Fibroblast of villous mesenchyme (primary cell): ENCODE results near the gene TMUB1. TPM values are rescaled to one million over a fixed set of nuclear protein-coding genes. Genes with fewer than 3 reads are reported as not detected.

Experiments
- DNase-seq: peaks from one replicate; pipeline ENCODE4 v3.0.0-alpha.2; 2010; ENCODE audit warnings: low read depth
- H3K4me3 ChIP-seq: 2 replicates; pipeline ENCODE4 v1.5.1; 2011; ENCODE audit warnings: low read depth, mild to moderate bottlenecking, low read length
- CTCF ChIP-seq: IDR thresholded peaks from 2 replicates; pipeline ENCODE4 v1.5.1; 2012; ENCODE audit warnings: low read depth, mild to moderate bottlenecking, low read length; ENCODE audit not compliant: insufficient read depth
- total RNA-seq: library from RNA; depleted of rRNA; stranded (reverse); fragments of >200 nt; gene quantifications from 2 replicates; pipeline ENCODE4 v1.2.3, GENCODE V29; 2012

Gene TMUB1
- total RNA-seq, 1 donor = 17.7 TPM

DNA sequence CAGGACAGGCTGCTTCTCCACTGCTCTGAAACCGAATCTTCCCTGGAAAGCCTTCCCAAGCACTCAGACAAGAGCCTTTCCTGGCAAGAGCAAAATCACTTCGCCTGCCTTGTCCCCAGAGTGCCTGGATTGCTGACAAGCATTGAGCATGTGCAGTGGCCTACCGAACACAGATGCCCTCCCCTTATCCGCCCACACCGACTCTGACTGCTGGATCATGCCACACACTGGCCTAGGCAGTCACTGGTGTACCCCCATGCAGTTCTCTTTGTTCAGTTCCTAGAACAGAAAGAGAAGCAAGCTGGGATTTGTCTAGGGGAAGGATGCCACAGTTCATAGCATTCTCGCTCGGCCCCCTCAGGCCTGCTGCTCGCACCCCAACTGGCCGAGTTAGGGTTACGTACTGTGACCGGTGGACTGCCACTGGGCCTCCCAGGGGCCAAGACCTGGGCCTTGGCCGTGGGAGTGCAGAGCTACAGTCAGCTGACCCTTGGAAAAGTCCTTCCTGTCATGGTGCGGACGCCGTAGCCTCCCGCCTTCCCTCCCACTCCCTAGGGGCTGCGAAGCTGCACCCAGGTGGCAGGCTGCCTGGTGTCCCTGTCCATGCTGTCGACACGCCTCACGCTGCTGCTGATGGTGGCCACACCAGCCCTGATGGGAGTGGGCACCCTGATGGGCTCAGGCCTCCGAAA is 48.1 kb downstream of the TMUB1 start:
- no peak for DNase-seq
- no peak overlapping the region for H3K4me3 ChIP-seq
- TF ChIP-seq CTCF = no peak

DNA sequence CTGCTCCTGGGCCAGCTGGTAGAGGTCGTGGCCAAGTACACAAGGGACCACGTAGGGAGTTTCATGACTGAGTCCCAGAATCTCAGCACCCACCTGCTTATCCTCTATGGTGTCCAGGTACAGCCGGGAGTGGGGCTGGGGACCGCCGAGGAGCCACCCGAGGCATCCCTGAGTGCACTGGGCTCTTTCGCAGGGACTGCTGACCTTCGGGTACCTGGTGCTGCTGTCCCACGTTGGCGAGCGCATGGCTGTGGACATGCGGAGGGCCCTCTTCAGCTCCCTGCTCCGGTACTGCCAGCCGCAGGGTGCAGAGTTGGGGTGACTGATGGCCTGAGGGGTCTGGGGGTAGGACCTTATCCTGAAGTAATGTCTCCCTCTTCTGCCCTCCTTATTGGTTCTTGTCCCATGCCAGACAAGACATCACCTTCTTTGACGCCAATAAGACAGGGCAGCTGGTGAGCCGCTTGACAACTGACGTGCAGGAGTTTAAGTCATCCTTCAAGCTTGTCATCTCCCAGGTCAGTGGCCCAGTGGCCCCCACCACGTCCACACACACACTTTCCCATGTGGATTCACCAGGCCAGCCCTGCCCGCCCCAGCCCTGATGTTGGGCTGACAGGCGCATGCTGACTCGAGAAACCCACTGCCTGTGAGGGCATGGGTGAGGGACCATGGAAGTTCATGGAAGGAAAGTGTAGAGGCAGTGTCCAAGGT is 48.8 kb downstream of the TMUB1 start:
- DNase-seq = no peak
- no peak for TF ChIP-seq CTCF
- H3K4me3 ChIP-seq = no peak overlapping the region

DNA sequence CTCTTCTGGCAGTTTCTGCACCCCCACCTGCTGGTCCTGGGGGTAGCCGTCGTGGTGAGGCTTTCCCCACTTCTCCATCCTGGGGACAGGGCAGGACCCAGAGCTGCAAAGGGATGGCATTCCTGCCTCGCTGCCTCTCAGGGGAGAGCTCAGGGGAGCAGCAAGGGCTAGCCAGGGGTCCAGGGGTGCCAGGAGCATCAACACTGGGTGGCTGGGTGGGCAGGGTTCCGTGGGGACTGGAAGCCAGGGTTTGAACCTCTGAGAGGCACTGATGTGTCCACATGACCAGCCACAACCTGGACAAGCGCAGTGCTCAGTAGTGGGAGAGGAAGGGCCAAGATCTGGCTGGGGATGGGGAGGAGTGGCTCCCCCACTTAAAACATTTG is 49.4 kb downstream of the TMUB1 start:
- no peak for DNase-seq
- H3K4me3 ChIP-seq = no peak overlapping the region
- TF ChIP-seq CTCF = no peak

- DNase-seq = no peak
- no peak for TF ChIP-seq CTCF
These were observed 50.1 kb downstream of the TMUB1 start for GRCh38 chr7:151032936-151033863.

More at GRCh38 chr7:151032936-151033863, 50.1 kb downstream of the TMUB1 start:
- no peak overlapping the region for H3K4me3 ChIP-seq

Other genes with a start within 250 kb of the TMUB1 start
- gene AOC1, start 231.0 kb downstream of the TMUB1 start, total RNA-seq = not detected in 2 replicates
- 0.64 and 2.6 TPM in 2 replicates for gene KCNH2, start 105.2 kb downstream of the TMUB1 start, total RNA-seq
- gene NOS3, start 92.5 kb downstream of the TMUB1 start, total RNA-seq = 1.3 and 3.5 TPM in 2 replicates
- gene ATG9B, start 59.0 kb downstream of the TMUB1 start, total RNA-seq = under 0.01 and 0.32 TPM in 2 replicates
- 35.4 and 36.4 TPM in 2 replicates for gene ABCB8, start 55.0 kb downstream of the TMUB1 start, total RNA-seq
- gene ASIC3, start 35.0 kb downstream of the TMUB1 start, total RNA-seq = under 0.01 and 0.32 TPM in 2 replicates
- 22.2 and 22.9 TPM in 2 replicates for gene CDK5, start 25.6 kb downstream of the TMUB1 start, total RNA-seq
- gene SLC4A2, start 23.9 kb downstream of the TMUB1 start, total RNA-seq = 85.5 and 102 TPM in 2 replicates
- gene FASTK, start 2.7 kb downstream of the TMUB1 start, total RNA-seq = 87.2 and 103 TPM in 2 replicates
- 59.2 and 83.8 TPM in 2 replicates for gene AGAP3, start 3.0 kb upstream of the TMUB1 start, total RNA-seq
- not detected in 2 replicates for gene GBX1, start 84.2 kb upstream of the TMUB1 start, total RNA-seq
- gene ASB10, start 103.8 kb upstream of the TMUB1 start, total RNA-seq = not detected in 2 replicates
- gene H2BK1, start 127.0 kb upstream of the TMUB1 start, total RNA-seq = not detected in 2 replicates
- 47.7 and 70.0 TPM in 2 replicates for gene ABCF2, start 143.7 kb upstream of the TMUB1 start, total RNA-seq
- gene CHPF2, start 149.0 kb upstream of the TMUB1 start, total RNA-seq = 80.9 and 90.7 TPM in 2 replicates
- gene SMARCD3, start 165.2 kb upstream of the TMUB1 start, total RNA-seq = 32.0 and 49.3 TPM in 2 replicates